Thyroid gland (tissue), 4 donors: ENCODE results near the gene UBE2QL1.

Experiments used
- CTCF ChIP-seq, 6 experiments: fragments of 200-600 bp in 3 of 6; fragments of 450-650 bp in 3 of 6; sonication (generic) in 3 of 6; IDR thresholded peaks; one replicate each; pipeline ENCODE4 v1.5.1; 2016 to 2019; ENCODE audit warnings: antibody characterized with exemption in 6 of 6, mild to moderate bottlenecking in 2 of 6, inconsistent platforms in 1 of 6, moderate library complexity in 1 of 6
- POLR2A ChIP-seq, 2 donors: fragments of 450-650 bp; IDR thresholded peaks; one replicate each; pipeline ENCODE4 v1.6.1; 2017; ENCODE audit warnings: antibody characterized with exemption in 2 of 2, mild to moderate bottlenecking in 2 of 2, moderate library complexity in 1 of 2

- no peak for TF ChIP-seq CTCF (IDR thresholded peaks at IDR 0.05)
- TF ChIP-seq POLR2A (IDR thresholded peaks at IDR 0.05), result no peak
These were observed 44.5 kb upstream of the UBE2QL1 start for GRCh38 chr5:6404129-6404528.
